H1 (cell line): ENCODE measurements around the gene PLEKHS1. TPM values are rescaled to one million over a fixed set of nuclear protein-coding genes. Genes with fewer than 3 reads are reported as not detected.

Source experiments
- JUND ChIP-seq: IDR thresholded peaks from 2 replicates; pipeline ENCODE4 v1.6.1; 2011; ENCODE audit warnings: mild to moderate bottlenecking, improper control_type of control experiment, low read length
- RFX5 ChIP-seq: IDR thresholded peaks from 2 replicates; pipeline ENCODE4 v1.6.1; 2011; ENCODE audit warnings: low read depth, low read length, improper control_type of control experiment, borderline replicate concordance
- SIRT6 ChIP-seq: IDR thresholded peaks from one replicate; pipeline ENCODE4 v1.7.1; 2012; ENCODE audit warnings: low read length, inconsistent platforms
- polyA plus RNA-seq, 7 experiments: library from polyadenylated mRNA; depleted of rRNA in 3 of 7; stranded (reverse) in 5 of 7; unstranded in 2 of 7; fragments of >200 nt in 5 of 7; fragments of 200-250 nt in 2 of 7; gene quantifications; 1 replicate in 5 of 7; 2 replicates in 1 of 7; 4 replicates in 1 of 7; pipeline versions ENCODE4 v1.2.1 to v1.2.3, GENCODE V29; 2011 to 2013; ENCODE audit warnings: missing spikeins in 2 of 7, mixed read lengths in 2 of 7
- total RNA-seq: library from RNA; stranded (reverse); fragmentation: NEBNext Ultra II Directional; extraction: Animal tissue kit (Norgen Biotek cat#: 25700); gene quantifications from 2 replicates; pipeline ENCODE4 v1.2.1, GENCODE V29; 2021

The PLEKHS1 gene
- total and polyA plus RNA-seq, 2 of the 8 experiments (the other 6 are each of a cell fraction or from before 2014, with no cell fraction given), result not detected

DNA sequence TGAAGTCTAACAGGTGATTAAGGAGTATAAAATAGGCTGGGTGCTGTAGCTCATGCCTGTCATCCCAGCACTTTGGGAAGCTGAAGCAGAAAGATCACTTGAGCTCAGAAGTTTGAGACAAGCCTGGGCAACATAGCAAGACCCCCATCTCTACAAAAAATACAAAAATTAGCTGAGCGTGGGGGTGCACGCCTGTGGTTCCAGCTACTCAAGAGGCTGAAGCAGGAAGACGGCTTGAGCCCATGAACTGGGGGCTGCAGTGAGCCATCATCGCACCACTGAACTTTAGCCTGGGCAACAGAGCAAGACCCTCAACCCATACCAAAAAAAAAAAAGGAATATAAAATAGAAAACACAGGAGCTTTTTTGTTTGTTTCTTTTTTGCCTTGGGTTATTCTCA lies 55.0 kb downstream of the PLEKHS1 start (continued):
- no peak for TF ChIP-seq JUND
- TF ChIP-seq SIRT6, result no peak
- no peak for TF ChIP-seq RFX5
